ENCODE data around the gene AAMP.

DNA sequence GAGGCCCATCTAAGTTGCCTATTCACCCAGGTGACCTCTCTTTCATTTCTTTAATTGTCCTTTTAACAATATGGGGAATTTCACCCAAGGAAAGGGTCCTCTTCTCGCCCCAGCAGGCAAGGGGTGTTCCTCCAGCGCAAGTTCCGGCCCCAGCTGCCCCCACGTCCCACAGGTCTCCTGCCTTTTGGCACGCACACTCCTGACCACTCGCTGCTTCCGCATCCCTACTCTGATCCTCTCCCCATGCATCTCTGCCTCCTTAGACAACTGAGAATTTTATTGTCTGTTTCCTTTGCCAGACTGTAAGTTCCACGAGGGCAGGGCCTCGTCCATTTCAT is 53.6 kb downstream of the AAMP start:
- TF ChIP-seq, protein P1, sequence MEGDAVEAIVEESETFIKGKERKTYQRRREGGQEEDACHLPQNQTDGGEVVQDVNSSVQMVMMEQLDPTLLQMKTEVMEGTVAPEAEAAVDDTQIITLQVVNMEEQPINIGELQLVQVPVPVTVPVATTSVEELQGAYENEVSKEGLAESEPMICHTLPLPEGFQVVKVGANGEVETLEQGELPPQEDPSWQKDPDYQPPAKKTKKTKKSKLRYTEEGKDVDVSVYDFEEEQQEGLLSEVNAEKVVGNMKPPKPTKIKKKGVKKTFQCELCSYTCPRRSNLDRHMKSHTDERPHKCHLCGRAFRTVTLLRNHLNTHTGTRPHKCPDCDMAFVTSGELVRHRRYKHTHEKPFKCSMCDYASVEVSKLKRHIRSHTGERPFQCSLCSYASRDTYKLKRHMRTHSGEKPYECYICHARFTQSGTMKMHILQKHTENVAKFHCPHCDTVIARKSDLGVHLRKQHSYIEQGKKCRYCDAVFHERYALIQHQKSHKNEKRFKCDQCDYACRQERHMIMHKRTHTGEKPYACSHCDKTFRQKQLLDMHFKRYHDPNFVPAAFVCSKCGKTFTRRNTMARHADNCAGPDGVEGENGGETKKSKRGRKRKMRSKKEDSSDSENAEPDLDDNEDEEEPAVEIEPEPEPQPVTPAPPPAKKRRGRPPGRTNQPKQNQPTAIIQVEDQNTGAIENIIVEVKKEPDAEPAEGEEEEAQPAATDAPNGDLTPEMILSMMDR (IDR thresholded peaks at IDR 0.05; ENCODE audit: low read depth, low read length): no peak
- TF ChIP-seq POLR2A (IDR thresholded peaks at IDR 0.05; ENCODE audit: extremely low read depth, insufficient read length): no peak
- TF ChIP-seq, protein P2, sequence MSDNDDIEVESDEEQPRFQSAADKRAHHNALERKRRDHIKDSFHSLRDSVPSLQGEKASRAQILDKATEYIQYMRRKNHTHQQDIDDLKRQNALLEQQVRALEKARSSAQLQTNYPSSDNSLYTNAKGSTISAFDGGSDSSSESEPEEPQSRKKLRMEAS (IDR thresholded peaks at IDR 0.05; ENCODE audit: low read depth, low read length): no peak
- TF ChIP-seq MYC (IDR thresholded peaks at IDR 0.05; ENCODE audit: low read depth, low read length): no peak

Measured in NB4 (cell line).